Amygdala (tissue), 56 donors: ENCODE measurements around the gene C6orf120.
A peak's percentile ranks its signal among the peaks of the same experiment; 100 is the strongest.

Experiments
- DNase-seq, 56 donors: peaks; one replicate each; lab custom pipeline; 2025; lab: John Stamatoyannopoulos, UW

C6orf120 gene

GRCh38 chr6:169677096-169677495 lies 24.8 kb upstream of the C6orf120 start:
- no peak for DNase-seq

GRCh38 chr6:169678342-169678741 lies 23.6 kb upstream of the C6orf120 start:
- DNase-seq: no peak

GRCh38 chr6:169684056-169684455 lies 17.9 kb upstream of the C6orf120 start:
- no peak for DNase-seq

- DNase-seq: no peak
These were observed 16.1 kb upstream of the C6orf120 start for GRCh38 chr6:169685860-169686259.

- no peak for DNase-seq
These were observed 12.6 kb upstream of the C6orf120 start for GRCh38 chr6:169689287-169689686.

DNA sequence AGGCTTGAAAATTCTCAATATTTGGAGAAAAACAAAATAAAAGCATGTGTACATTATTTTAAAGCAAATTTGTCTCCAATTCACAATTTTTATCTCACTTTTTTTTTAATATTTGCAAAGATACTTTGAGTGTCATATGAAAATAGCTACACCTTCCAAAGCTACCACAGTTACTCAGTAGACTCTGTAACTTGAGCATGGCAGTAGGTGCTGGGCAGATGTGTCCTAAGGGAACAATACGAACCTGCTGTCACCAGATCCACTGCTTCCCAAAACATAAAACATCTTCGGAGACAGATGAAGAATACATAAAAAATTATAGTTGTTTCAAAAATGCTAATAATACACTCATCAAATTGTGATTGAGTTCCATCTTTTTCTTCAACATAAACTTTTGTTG lies 10.7 kb upstream of the C6orf120 start:
- DNase-seq: no peak

DNA sequence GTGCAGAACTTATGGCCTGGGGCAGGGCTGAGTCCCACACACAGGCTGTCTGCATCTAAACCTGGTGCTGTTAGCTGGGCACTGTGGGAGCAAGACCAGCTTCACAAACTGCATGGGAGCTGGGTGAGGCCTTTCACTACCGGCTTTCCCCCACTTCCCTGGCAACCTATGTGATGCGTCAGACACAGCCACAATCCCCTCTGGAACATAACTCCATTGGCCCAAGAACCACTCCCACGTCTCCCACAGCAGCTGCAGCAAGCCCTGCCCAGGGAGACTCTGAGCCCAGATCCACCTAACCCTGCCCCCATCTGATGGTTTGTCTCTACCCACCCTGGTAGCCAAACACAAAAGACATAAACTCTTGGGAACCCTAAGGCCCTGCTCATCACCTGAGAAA lies 9.4 kb upstream of the C6orf120 start:
- no peak for DNase-seq

DNA sequence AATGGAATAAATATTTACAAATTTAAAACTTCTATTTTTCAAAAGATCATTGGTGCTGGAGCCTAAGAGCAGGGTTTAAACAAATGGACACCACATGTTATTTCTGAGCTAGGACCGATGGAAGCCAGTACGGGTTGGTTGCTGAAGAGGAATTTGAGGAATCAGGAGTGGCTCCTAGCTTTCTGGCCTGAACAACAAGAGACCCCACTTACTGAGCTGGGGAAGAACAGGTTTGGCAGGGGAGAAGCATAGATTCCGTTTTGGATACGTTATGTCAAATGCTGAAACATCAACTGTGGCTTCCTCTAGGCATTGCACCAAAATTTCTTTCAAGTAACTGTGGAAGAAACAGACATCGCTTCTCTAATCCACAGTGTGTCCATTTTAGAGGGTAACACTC lies 6.8 kb upstream of the C6orf120 start:
- no peak for DNase-seq

DNA sequence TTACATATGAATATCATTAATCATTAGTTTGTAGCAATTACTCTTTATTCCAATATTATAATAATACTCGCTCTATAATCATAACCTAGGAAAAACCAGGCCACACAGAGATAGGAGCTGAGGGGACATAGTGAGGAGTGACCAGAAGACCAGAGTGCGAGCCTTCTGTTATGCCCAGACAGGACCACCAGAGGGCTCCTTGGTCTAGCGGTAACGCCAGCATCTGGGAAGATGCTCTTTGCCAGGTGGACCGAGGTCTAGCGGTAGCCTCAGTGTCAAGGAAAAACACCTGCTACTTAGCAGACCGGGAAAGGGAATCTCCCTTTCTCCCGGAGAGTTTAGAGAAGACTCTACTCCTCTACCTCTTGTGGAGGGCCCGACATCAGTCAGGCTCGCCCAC lies 4.8 kb upstream of the C6orf120 start:
- DNase-seq: peak in 2 of 56 donors; percentile 6 to 9

GRCh38 chr6:169700296-169700695 lies 1.6 kb upstream of the C6orf120 start:
- DNase-seq: no peak

DNA sequence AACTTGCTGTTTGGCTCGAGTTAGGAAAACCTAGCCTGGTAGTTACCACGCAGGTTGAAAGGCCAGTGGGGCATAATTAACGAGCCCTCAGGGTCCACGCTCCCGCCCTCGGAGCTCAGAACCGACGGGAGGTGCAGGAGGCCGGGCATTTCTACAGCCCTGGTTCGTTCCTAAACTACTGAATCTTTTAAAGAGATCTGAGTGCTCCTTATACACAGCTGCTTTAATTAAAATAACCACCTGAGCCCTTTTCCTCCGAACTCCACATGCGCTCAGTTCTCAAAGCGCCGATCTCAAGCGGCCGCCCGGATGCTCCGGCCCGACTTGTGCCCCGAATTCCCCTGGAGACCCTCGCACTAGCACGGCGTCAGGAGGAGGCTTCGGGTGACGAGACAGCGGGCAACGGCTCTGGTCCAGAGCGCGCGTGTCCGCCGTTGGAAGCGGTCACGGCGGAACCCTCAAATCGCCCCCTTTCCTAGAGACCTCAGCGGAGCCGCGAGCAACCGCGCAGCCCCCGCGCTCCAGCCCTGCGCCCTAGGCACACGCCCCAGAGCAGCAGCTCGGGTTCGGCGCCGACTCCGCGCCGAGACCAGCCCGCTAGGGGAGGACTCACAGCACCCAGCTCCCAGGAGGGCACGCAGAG lies 494 bp upstream of the C6orf120 start:
- DNase-seq: peak in 4 of 56 donors; percentile 38 to 69 (median 44)

DNA sequence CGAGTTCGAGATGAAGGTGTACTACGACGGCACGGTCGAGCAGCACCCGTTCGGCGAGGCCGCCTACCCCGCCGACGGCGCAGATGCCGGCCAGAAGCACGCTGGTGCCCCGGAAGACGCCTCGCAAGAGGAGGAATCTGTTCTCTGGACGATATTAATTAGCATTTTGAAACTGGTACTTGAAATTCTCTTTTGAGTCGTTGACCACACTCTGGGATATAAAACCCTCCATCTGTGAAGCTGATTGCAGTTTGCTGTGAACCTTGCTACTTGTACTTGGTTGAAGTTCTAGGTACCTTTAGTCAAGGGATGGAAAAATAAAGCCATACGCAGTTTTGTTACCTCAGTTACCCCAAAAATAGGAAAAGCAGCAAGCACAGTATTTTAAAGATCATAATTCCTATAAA lies 917 bp downstream of the C6orf120 start:
- DNase-seq: no peak

GRCh38 chr6:169707772-169708171 lies 5.8 kb downstream of the C6orf120 start:
- DNase-seq: no peak

DNA sequence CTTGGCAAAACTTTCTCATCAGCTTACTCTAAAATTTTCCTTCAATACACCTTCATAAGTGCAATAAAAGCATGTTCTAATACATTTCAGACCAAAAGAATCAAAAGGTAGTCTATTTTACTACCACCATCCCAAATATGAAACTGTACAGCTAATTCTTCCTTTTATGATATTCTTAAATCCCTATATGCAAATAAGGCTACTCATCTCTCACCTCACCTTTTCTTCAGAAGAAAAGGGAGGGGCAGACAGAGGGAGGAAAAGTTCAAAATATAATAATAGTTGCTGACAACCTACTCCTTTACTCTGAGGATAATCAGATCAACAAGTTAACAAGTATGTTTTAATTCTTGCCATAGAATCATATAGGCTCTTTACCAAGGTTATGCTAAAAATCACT lies 7.4 kb downstream of the C6orf120 start:
- DNase-seq: no peak

DNA sequence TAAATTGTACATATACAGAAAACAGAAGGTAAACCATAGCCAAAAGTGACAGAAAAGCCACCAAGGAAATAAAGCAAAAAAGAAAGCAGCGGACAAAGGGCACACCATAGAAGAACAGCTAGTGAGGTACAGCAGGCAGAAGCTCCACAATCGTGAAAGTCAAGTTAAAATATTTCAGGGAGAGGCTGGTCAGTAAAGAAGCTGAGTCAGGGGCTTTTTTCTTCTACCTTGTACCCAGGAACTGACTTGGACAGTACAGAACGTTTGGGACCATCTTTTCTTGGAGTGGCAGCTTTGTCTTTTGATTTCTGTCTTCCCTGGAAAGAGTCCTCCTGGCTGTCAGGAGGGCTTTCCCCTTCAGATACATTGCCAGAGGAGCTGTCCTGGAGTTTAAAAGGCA lies 8.1 kb downstream of the C6orf120 start:
- no peak for DNase-seq

- no peak for DNase-seq
These were observed 12.3 kb downstream of the C6orf120 start for GRCh38 chr6:169714178-169714577.

GRCh38 chr6:169714595-169714994 lies 12.7 kb downstream of the C6orf120 start:
- no peak for DNase-seq

DNA sequence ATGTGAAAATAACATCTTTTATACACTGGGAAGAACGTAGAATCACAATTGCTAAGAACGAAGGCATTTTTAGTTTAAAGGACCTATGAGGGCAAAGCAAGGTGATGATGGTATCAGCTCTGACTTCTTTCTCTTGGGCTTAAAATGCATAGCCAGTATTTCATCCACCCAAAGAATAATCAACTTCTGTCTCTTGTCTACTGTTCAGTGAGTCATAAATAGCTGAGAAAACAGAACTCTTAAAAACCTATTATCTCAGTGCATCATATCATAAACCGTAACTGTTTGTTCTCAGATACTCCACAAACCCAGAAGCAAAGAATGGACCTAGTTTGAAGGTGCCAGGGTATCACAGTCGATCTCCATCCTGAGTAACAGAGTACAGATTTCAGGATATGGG lies 17.2 kb downstream of the C6orf120 start:
- DNase-seq: no peak

DNA sequence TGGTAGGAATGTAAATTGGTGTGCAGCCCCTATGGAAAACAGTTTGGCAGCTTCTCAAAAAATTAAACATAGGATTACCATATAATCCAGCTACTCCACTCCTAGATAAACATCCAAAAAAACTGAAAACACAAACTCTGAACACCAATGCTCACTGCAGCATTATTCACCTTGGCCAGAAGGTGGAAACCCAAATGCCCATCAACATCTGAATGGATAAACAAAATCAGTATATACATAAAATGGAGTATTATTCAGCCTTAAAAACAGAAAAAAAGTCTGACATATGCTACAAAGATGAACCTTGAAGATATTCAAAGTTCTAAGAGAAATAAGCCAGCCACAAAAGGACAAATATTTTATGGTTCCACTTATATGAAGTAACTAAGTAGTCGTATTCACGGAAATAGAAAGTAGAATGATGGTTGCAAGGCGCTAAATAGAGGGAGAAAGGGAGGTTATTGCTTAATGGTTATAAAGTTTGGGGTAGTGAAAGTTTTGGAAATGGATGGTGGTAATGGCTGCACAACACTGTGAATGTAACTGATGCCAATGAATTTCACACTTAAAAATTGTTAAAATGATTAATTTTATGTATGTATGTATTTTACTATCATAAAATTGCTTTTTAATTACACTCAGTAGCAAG lies 18.4 kb downstream of the C6orf120 start:
- DNase-seq: no peak

- peak in 18 of 56 donors; percentile 8 to 51 (median 23) for DNase-seq
These were observed 20.7 kb downstream of the C6orf120 start for GRCh38 chr6:169722362-169723199.

DNA sequence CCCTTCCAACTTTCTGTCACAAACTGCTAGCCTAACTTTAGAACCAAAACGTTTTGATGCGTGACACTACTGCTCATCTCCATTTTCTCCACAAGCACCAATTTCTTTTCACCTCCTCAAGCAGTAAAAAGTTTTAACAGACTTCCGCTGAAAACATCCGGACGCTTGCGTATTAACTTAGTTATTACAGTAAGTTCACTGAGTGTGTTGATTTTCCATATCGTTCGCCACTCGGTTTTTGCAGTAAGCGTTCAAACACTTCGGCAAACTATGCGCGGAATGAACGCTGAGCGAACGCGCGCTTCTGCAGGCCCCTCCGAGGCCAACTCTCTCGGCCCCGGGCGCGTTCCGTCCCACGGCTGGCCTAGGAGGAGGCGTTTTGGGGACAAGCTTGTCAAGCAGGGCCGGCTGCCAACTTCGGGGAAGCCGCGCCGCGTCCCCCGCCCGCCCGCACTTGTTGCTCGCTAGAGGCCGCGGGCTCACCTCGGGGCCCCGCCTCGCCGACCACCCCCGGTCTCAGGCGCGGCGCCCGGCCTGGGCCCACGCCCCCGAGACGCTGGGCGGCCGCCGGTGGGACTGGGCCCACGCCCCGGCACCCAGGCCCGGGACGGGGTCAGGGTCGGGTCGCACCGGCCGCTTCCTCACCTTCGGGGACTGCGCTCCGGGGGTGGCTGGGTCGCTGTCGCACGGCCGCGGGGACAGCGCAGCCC lies 21.4 kb downstream of the C6orf120 start:
- peak in 47 of 56 donors; percentile 12 to 81 (median 51) for DNase-seq
